ENCODE results near the gene DPYSL4. TPM values are rescaled to one million over a fixed set of nuclear protein-coding genes. Genes with fewer than 3 reads are reported as not detected.
"Not testable (repeated sequence)": the region's sequence is repeated elsewhere in the genome, so short reads cannot be mapped to it uniquely, and the experiment has no call there.

DPYSL4 gene
- total RNA-seq, 1 donor from 2014 or later: 26.1 TPM

DNA sequence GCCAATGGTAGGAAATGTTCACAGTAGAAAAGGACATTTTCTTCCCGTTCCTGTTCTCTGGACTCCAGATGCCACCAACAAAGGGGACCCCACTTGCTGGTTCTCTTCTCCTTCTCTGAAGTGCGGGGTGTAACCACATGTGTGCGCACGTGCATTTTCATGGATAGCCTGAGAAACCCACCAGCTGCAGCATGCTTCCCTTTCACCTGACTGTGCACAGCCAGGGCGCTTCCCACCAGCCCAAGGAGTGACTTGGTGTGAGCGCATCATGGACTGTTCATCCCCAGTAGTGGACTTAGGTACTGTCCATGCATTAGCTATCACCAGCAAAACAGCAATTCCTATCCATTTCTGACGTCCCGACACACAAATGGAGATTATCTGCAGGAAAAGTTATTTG, 29.6 kb upstream of the DPYSL4 start:
- H3K79me2 ChIP-seq (ENCODE audit: insufficient read depth, low read length): no peaks in the 10 kb centered on the region
- Mint-ChIP-seq H3K27me3 (ENCODE audit: low read depth, unreplicated experiment) (peaks cover 18% of the 10 kb centered on the region), H3K36me3 (ENCODE audit: low read depth, unreplicated experiment) (no peaks in the 10 kb centered on the region), H3K4me3 (ENCODE audit: unreplicated experiment) (no peak overlapping the region), H3K9me3 (ENCODE audit: unreplicated experiment) (no peaks in the 10 kb centered on the region), H3K27ac (ENCODE audit: unreplicated experiment) (no peak overlapping the region), H3K4me1 (ENCODE audit: low read depth, unreplicated experiment) (no peaks in the 10 kb centered on the region)
- FAIRE-seq (no peak), DNase-seq (ENCODE audit: low read depth) (no peak)
- no peak overlapping the region for H3K4me2 ChIP-seq (ENCODE audit: low read length)
- no peak overlapping the region for H2AFZ ChIP-seq (ENCODE audit: low read depth, low read length)
- no peaks in the 10 kb centered on the region for H3K4me1 ChIP-seq (ENCODE audit: insufficient read depth, low read length)
- H3K27me3 ChIP-seq (ENCODE audit: insufficient read depth, low read length): peaks cover under 1% of the 10 kb centered on the region
- no peak for TF ChIP-seq EZH2 (IDR thresholded peaks at IDR 0.05; ENCODE audit: insufficient read depth, low read length)
- TF ChIP-seq, protein P1, sequence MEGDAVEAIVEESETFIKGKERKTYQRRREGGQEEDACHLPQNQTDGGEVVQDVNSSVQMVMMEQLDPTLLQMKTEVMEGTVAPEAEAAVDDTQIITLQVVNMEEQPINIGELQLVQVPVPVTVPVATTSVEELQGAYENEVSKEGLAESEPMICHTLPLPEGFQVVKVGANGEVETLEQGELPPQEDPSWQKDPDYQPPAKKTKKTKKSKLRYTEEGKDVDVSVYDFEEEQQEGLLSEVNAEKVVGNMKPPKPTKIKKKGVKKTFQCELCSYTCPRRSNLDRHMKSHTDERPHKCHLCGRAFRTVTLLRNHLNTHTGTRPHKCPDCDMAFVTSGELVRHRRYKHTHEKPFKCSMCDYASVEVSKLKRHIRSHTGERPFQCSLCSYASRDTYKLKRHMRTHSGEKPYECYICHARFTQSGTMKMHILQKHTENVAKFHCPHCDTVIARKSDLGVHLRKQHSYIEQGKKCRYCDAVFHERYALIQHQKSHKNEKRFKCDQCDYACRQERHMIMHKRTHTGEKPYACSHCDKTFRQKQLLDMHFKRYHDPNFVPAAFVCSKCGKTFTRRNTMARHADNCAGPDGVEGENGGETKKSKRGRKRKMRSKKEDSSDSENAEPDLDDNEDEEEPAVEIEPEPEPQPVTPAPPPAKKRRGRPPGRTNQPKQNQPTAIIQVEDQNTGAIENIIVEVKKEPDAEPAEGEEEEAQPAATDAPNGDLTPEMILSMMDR (IDR thresholded peaks at IDR 0.05; ENCODE audit: insufficient read depth, low read depth, low read length): no peak
- H3K27ac ChIP-seq (ENCODE audit: low read depth, low read length): no peak overlapping the region
- H3K9me3 ChIP-seq (ENCODE audit: insufficient read depth, low read depth, low read length): no peaks in the 10 kb centered on the region
- no peaks in the 10 kb centered on the region for H3K36me3 ChIP-seq (ENCODE audit: insufficient read depth, low read length)
- H3K4me3 ChIP-seq (ENCODE audit: insufficient read depth, low read depth, low read length): no peak overlapping the region
- no peak overlapping the region for H3K9ac ChIP-seq (ENCODE audit: low read length)
- H4K20me1 ChIP-seq (ENCODE audit: insufficient read depth, low read length): no peaks in the 10 kb centered on the region

DNA sequence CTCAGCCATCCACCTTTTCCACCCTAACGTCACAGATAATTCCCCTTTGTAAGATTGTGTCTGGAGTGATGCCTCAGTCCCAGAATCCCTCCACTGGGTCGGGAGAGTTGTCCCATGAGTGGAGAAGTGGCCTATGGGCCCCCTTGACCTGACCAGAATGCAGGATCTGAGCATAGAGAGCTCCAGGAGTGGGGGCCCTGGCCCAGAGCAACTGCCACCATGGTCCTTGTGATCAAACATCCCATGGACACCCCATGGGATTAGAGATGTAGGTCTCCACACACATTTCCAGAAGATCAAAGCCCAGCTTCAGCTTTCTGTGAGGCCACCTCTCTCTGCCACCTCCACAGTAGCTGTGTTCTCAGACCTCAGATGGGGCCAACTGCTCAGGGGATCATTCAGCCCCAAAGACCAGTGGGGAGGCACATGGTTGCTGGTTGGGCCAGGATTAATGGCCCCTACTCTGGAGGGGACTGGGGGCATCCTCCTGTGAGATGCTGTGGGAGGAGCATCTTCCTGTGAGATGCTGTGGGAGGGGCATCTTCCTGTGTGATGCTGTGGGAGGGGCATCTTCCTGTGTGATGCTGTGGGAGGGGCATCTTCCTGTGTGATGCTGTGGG, 28.5 kb upstream of the DPYSL4 start:
- Histone ChIP-seq H2AFZ (ENCODE audit: low read depth, low read length) (no peak overlapping the region), H3K4me3 (ENCODE audit: insufficient read depth, low read depth, low read length) (no peak overlapping the region), H3K27ac (ENCODE audit: low read depth, low read length) (no peak overlapping the region), H3K27me3 (ENCODE audit: insufficient read depth, low read length) (peaks cover 5% of the 10 kb centered on the region), H3K9ac (ENCODE audit: low read length) (no peak overlapping the region), H3K4me2 (ENCODE audit: low read length) (no peak overlapping the region), H3K4me1 (ENCODE audit: insufficient read depth, low read length) (no peaks in the 10 kb centered on the region), H3K36me3 (ENCODE audit: insufficient read depth, low read length) (no peaks in the 10 kb centered on the region), H3K9me3 (ENCODE audit: insufficient read depth, low read depth, low read length) (no peaks in the 10 kb centered on the region), H4K20me1 (ENCODE audit: insufficient read depth, low read length) (no peaks in the 10 kb centered on the region), H3K79me2 (ENCODE audit: insufficient read depth, low read length) (no peaks in the 10 kb centered on the region)
- Mint-ChIP-seq H3K27me3 (ENCODE audit: low read depth, unreplicated experiment) (peaks cover 13% of the 10 kb centered on the region), H3K9me3 (ENCODE audit: unreplicated experiment) (no peaks in the 10 kb centered on the region), H3K4me1 (ENCODE audit: low read depth, unreplicated experiment) (peaks cover 3% of the 10 kb centered on the region), H3K36me3 (ENCODE audit: low read depth, unreplicated experiment) (no peaks in the 10 kb centered on the region), H3K4me3 (ENCODE audit: unreplicated experiment) (no peak overlapping the region), H3K27ac (ENCODE audit: unreplicated experiment) (no peak overlapping the region)
- FAIRE-seq (no peak), DNase-seq (ENCODE audit: low read depth) (no peak)
- TF ChIP-seq, protein P1 (IDR thresholded peaks at IDR 0.05; ENCODE audit: insufficient read depth, low read depth, low read length): no peak
- no peak for TF ChIP-seq EZH2 (IDR thresholded peaks at IDR 0.05; ENCODE audit: insufficient read depth, low read length)

GRCh38 chr10:132158823-132159222, 27.9 kb upstream of the DPYSL4 start:
- no peaks in the 10 kb centered on the region for H3K79me2 ChIP-seq (ENCODE audit: insufficient read depth, low read length)
- H2AFZ ChIP-seq (ENCODE audit: low read depth, low read length): no peak overlapping the region
- Mint-ChIP-seq H3K4me1 (ENCODE audit: low read depth, unreplicated experiment) (peaks cover 3% of the 10 kb centered on the region), H3K27ac (ENCODE audit: unreplicated experiment) (no peak overlapping the region), H3K9me3 (ENCODE audit: unreplicated experiment) (no peaks in the 10 kb centered on the region), H3K4me3 (ENCODE audit: unreplicated experiment) (no peak overlapping the region), H3K36me3 (ENCODE audit: low read depth, unreplicated experiment) (no peaks in the 10 kb centered on the region), H3K27me3 (ENCODE audit: low read depth, unreplicated experiment) (peaks cover 15% of the 10 kb centered on the region)
- no peaks in the 10 kb centered on the region for H4K20me1 ChIP-seq (ENCODE audit: insufficient read depth, low read length)
- no peak for DNase-seq (ENCODE audit: low read depth)
- H3K9me3 ChIP-seq (ENCODE audit: insufficient read depth, low read depth, low read length): no peaks in the 10 kb centered on the region
- FAIRE-seq: no peak
- no peak overlapping the region for H3K4me3 ChIP-seq (ENCODE audit: insufficient read depth, low read depth, low read length)
- no peak overlapping the region for H3K4me2 ChIP-seq (ENCODE audit: low read length)
- no peaks in the 10 kb centered on the region for H3K4me1 ChIP-seq (ENCODE audit: insufficient read depth, low read length)
- no peak overlapping the region for H3K9ac ChIP-seq (ENCODE audit: low read length)
- H3K27me3 ChIP-seq (ENCODE audit: insufficient read depth, low read length): peaks cover 5% of the 10 kb centered on the region
- no peaks in the 10 kb centered on the region for H3K36me3 ChIP-seq (ENCODE audit: insufficient read depth, low read length)
- TF ChIP-seq, protein P1 (IDR thresholded peaks at IDR 0.05; ENCODE audit: insufficient read depth, low read depth, low read length): no peak
- no peak for TF ChIP-seq EZH2 (IDR thresholded peaks at IDR 0.05; ENCODE audit: insufficient read depth, low read length)
- no peak overlapping the region for H3K27ac ChIP-seq (ENCODE audit: low read depth, low read length)

- not testable (repeated sequence) for H2AFZ ChIP-seq (ENCODE audit: low read depth, low read length); H3K79me2 ChIP-seq (ENCODE audit: insufficient read depth, low read length); H3K9me3 Mint-ChIP-seq (ENCODE audit: unreplicated experiment); H3K4me1 Mint-ChIP-seq (ENCODE audit: low read depth, unreplicated experiment); DNase-seq (ENCODE audit: low read depth); H3K4me3 ChIP-seq (ENCODE audit: insufficient read depth, low read depth, low read length); H3K4me1 ChIP-seq (ENCODE audit: insufficient read depth, low read length); H4K20me1 ChIP-seq (ENCODE audit: insufficient read depth, low read length); H3K36me3 Mint-ChIP-seq (ENCODE audit: low read depth, unreplicated experiment); FAIRE-seq; H3K36me3 ChIP-seq (ENCODE audit: insufficient read depth, low read length); H3K27ac ChIP-seq (ENCODE audit: low read depth, low read length); H3K27me3 ChIP-seq (ENCODE audit: insufficient read depth, low read length); H3K4me2 ChIP-seq (ENCODE audit: low read length); H3K9ac ChIP-seq (ENCODE audit: low read length); H3K9me3 ChIP-seq (ENCODE audit: insufficient read depth, low read depth, low read length); H3K4me3 Mint-ChIP-seq (ENCODE audit: unreplicated experiment); H3K27ac Mint-ChIP-seq (ENCODE audit: unreplicated experiment)
- H3K27me3 Mint-ChIP-seq (ENCODE audit: low read depth, unreplicated experiment): peaks cover 19% of the 10 kb centered on the region
These were observed 27.2 kb upstream of the DPYSL4 start for GRCh38 chr10:132159302-132160230.

Measured in astrocyte (in vitro differentiated cells and primary cell).